Ascending aorta (tissue), 2 donors: ENCODE results near the gene PHC3. TPM values are rescaled to one million over a fixed set of nuclear protein-coding genes. Genes with fewer than 3 reads are reported as not detected.
"Not testable (repeated sequence)": the region's sequence is repeated elsewhere in the genome, so short reads cannot be mapped to it uniquely, and the experiment has no call there.

Experiments used
- DNase-seq, 2 donors: peaks; one replicate each; pipeline ENCODE4 v3.0.0-alpha.2; 2019; ENCODE audit warnings: low spot score in 2 of 2
- H3K27ac ChIP-seq, 2 donors: fragments of 200-600 bp; sonication (generic); one replicate each; pipeline ENCODE4 v1.5.1; 2016 to 2017; ENCODE audit warnings: mild to moderate bottlenecking in 1 of 2
- H3K27me3 ChIP-seq: fragments of 200-600 bp; sonication (generic); one replicate; pipeline ENCODE4 v1.5.1; 2017
- H3K36me3 ChIP-seq, 2 donors: fragments of 200-600 bp; sonication (generic); one replicate each; pipeline ENCODE4 v1.5.1; 2016
- H3K4me1 ChIP-seq, 2 donors: fragments of 200-600 bp; sonication (generic); one replicate each; pipeline ENCODE4 v1.5.1; 2016 to 2017; ENCODE audit warnings: mild to moderate bottlenecking in 1 of 2
- H3K4me3 ChIP-seq, 2 donors: fragments of 200-600 bp; sonication (generic); one replicate each; pipeline ENCODE4 v1.5.1; 2016 to 2017; ENCODE audit warnings: mild to moderate bottlenecking in 1 of 2
- H3K9me3 ChIP-seq, 2 donors: fragments of 200-600 bp; sonication (generic); one replicate each; pipeline ENCODE4 v1.5.1; 2016
- CTCF ChIP-seq, 3 experiments: fragments of 200-600 bp in 2 of 3; fragments of 450-650 bp in 1 of 3; sonication (generic) in 2 of 3; IDR thresholded peaks; one replicate each; pipeline ENCODE4 v1.5.1; 2016 to 2019; ENCODE audit warnings: antibody characterized with exemption in 3 of 3, mild to moderate bottlenecking in 1 of 3, moderate library complexity in 1 of 3
- intact Hi-C: fragments of 100-400 bp; cut with DNase I; formaldehyde crosslinking; loops from one replicate; pipeline ENCODE4 v1.15.1; 2023
- total RNA-seq: library from RNA; depleted of rRNA; stranded (reverse); fragments of >200 nt; gene quantifications from one replicate; pipeline ENCODE4 v1.1.0, GENCODE V29; 2016

The PHC3 gene
- total RNA-seq, 1 donor from 2014 or later, result 43.3 TPM

GRCh38 chr3:170207717-170208116 lies 26.2 kb upstream of the PHC3 start:
- no peaks in the 10 kb centered on the region for H3K4me1 ChIP-seq
- intact Hi-C loops, result no loop called here
- H3K27ac ChIP-seq, result no peak overlapping the region
- DNase-seq, result no peak
- H3K36me3 ChIP-seq, result no peaks in the 10 kb centered on the region
- no peak overlapping the region for H3K4me3 ChIP-seq
- no peak for TF ChIP-seq CTCF (IDR thresholded peaks at IDR 0.05)
- no peaks in the 10 kb centered on the region for H3K9me3 ChIP-seq
- H3K27me3 ChIP-seq, result no peaks in the 10 kb centered on the region

GRCh38 chr3:170206164-170206762 lies 24.7 kb upstream of the PHC3 start:
- H3K27ac ChIP-seq, H3K36me3 ChIP-seq, intact Hi-C loops: not testable (repeated sequence)

DNA sequence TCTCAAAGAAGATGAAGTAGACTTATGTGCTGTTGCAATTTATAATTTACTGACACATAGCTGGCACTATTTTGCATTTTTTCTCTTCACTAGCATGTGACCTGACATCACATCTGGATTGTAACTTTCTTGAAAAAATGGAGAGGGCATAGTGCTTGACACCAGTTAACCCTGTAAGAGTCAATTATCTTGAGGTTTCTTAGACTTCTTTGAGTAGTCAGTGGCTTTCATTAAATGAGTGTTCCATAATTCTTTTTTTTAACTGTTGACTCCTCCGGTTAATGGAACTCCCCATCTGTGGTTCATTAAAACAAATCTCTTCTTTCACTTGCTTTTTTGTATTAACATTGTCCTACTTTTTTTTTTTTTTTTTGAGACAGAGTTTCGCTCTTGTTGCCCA lies 23.8 kb upstream of the PHC3 start:
- Histone ChIP-seq H3K9me3 (no peaks in the 10 kb centered on the region), H3K27me3 (no peaks in the 10 kb centered on the region), H3K4me1 (no peaks in the 10 kb centered on the region), H3K4me3 (no peak overlapping the region), H3K27ac (no peak overlapping the region), H3K36me3 (no peaks in the 10 kb centered on the region)
- TF ChIP-seq CTCF (IDR thresholded peaks at IDR 0.05), result no peak
- intact Hi-C loops, result no loop called here
- no peak for DNase-seq

More at GRCh38 chr3:170206164-170206762, 24.7 kb upstream of the PHC3 start:
- not testable (repeated sequence) for H3K27me3 ChIP-seq, DNase-seq, H3K9me3 ChIP-seq, H3K4me3 ChIP-seq, H3K4me1 ChIP-seq

- no peaks in the 10 kb centered on the region for H3K4me1 ChIP-seq
- no peaks in the 10 kb centered on the region for H3K36me3 ChIP-seq
- DNase-seq, result no peak
- no peak for TF ChIP-seq CTCF (IDR thresholded peaks at IDR 0.05)
- no peak overlapping the region for H3K27ac ChIP-seq
- intact Hi-C loops, result no loop called here
- H3K27me3 ChIP-seq, result no peaks in the 10 kb centered on the region
- no peaks in the 10 kb centered on the region for H3K9me3 ChIP-seq
- no peak overlapping the region for H3K4me3 ChIP-seq
These were observed 23.0 kb upstream of the PHC3 start for GRCh38 chr3:170204509-170204908.

DNA sequence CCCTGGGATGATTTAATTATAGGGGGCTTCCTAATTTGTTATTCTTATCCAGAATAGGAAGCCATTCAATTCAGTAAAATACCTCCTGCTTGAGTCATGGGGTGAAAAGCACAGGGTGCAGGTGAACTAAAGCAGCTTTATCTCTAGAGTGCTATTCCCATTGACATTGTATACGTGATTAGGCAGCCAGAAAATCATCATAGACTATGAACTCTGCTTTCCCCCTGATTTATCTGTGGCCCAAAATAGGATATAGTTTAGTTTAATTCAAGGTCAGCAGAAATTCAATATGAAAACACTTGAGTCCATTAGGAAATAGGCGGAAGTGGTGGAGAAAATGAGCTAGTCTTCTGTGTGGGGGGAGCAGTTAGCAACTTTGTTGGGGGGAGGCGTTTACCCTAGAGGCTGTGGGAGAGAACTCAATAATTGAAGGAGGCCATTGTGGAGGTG lies 22.5 kb upstream of the PHC3 start:
- Histone ChIP-seq H3K9me3 (no peaks in the 10 kb centered on the region), H3K27me3 (no peaks in the 10 kb centered on the region), H3K4me1 (no peaks in the 10 kb centered on the region), H3K4me3 (no peak overlapping the region), H3K36me3 (no peaks in the 10 kb centered on the region), H3K27ac (no peak overlapping the region)
- no peak for DNase-seq
- TF ChIP-seq CTCF (IDR thresholded peaks at IDR 0.05), result no peak
- intact Hi-C loops, result no loop called here

GRCh38 chr3:170203457-170203856 lies 21.9 kb upstream of the PHC3 start:
- Histone ChIP-seq H3K9me3 (no peaks in the 10 kb centered on the region), H3K4me1 (no peaks in the 10 kb centered on the region), H3K27me3 (no peaks in the 10 kb centered on the region), H3K4me3 (no peak overlapping the region), H3K36me3 (no peaks in the 10 kb centered on the region), H3K27ac (no peak overlapping the region)
- intact Hi-C loops, result no loop called here
- TF ChIP-seq CTCF (IDR thresholded peaks at IDR 0.05), result no peak
- DNase-seq, result no peak
